ENCODE measurements around the gene COL3A1.

The COL3A1 gene

DNA sequence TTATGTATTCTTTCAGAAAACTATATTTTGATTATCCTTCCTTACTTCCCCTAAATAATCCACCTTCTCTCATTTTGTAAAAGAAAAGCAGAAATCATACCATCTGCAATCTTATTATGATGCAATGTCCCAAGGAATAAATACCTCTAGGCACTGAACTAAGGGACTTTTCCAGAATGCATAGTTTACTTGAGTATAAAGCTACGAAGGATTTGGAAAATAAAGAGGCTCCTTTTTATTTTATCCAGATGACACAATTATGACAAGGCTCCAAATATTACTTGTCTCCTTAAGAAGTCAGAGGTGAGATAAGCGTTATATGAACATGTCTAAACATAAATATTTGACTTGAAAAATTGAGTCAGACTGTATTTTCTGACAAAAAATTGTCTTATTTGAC lies 72.1 kb downstream of the COL3A1 start:
- Histone ChIP-seq H3K27me3 (replicated peaks; ENCODE audit: control insufficient read depth, insufficient read depth, low read length, poor library complexity, severe bottlenecking) (no peaks in the 10 kb centered on the region), H3K27ac (ENCODE audit: insufficient read depth, low read length, poor library complexity, severe bottlenecking) (no peak overlapping the region), H3K4me3 (ENCODE audit: insufficient read depth, low read depth, low read length, poor library complexity, severe bottlenecking) (no peak overlapping the region), H3K36me3 (ENCODE audit: control insufficient read depth, insufficient read depth, low read length) (no peaks in the 10 kb centered on the region), H3K9me3 (ENCODE audit: control insufficient read depth, low read length) (no peaks in the 10 kb centered on the region), H3K4me1 (ENCODE audit: control insufficient read depth, insufficient read depth, low read length, poor library complexity, severe bottlenecking) (no peaks in the 10 kb centered on the region)
- DNase-seq: no peak

DNA sequence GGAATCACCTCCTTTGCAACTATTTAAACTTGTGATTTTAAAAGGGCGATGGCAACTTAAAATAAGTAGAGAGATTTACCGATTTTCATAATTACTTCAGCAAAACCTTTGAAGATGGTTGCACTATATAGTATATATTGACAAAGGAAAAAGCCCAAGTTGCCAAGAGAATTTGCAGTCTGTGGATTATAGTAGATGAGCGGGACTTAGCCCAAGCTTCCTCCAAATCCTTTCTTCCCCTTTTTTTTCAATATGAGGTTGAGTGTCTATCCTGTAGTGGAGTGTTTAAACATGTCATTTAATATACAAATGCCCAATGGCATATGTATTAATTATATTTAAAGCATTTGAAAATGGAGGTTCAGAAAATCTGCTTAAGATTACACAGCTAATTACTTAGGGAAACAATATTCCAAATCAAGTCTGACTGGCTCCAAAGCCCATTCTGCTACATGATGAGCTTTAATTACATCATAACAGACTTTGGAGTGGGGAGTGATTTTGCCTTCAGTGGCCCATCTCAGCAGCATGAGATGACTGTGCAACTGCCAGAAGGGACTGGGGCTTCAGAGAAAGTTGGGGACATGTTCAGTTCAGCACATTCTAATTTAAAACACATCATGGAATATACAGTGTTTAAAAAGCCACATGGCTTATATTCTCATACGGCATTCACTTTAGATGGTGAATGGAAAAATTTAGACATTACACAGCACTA lies 73.2 kb downstream of the COL3A1 start:
- Histone ChIP-seq H3K4me3 (ENCODE audit: insufficient read depth, low read depth, low read length, poor library complexity, severe bottlenecking) (no peak overlapping the region), H3K36me3 (ENCODE audit: control insufficient read depth, insufficient read depth, low read length) (no peaks in the 10 kb centered on the region), H3K27me3 (replicated peaks; ENCODE audit: control insufficient read depth, insufficient read depth, low read length, poor library complexity, severe bottlenecking) (no peaks in the 10 kb centered on the region), H3K9me3 (ENCODE audit: control insufficient read depth, low read length) (no peaks in the 10 kb centered on the region), H3K4me1 (ENCODE audit: control insufficient read depth, insufficient read depth, low read length, poor library complexity, severe bottlenecking) (no peaks in the 10 kb centered on the region), H3K27ac (ENCODE audit: insufficient read depth, low read length, poor library complexity, severe bottlenecking) (no peak overlapping the region)
- no peak for DNase-seq

- Histone ChIP-seq H3K4me3 (ENCODE audit: insufficient read depth, low read depth, low read length, poor library complexity, severe bottlenecking) (no peak overlapping the region), H3K36me3 (ENCODE audit: control insufficient read depth, insufficient read depth, low read length) (no peaks in the 10 kb centered on the region)
- no peak for DNase-seq
These were observed 74.0 kb downstream of the COL3A1 start for GRCh38 chr2:189048189-189048588.

DNA sequence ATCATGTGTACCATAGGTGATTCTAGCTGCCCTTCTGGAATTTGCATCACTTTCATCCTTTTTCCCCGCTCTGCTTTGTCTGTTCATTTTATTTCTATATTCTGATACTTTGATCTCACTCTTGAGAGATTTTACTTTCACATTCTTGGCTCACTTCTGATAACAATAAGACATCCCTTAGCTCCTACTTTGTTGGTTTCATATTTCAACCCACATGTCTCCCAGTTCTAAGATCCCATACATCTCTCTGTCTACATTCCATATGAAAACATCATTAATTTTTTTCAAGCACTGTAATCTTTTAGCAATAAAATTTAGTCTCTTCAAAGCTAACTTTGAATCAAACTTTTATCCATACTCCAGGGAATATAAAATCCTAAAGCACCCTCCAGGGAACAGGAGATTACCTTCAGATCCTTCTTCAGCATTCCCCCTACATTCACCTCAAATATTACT lies 75.6 kb downstream of the COL3A1 start:
- H3K4me3 ChIP-seq (ENCODE audit: insufficient read depth, low read depth, low read length, poor library complexity, severe bottlenecking): no peak overlapping the region
- no peak for DNase-seq
- no peaks in the 10 kb centered on the region for H3K36me3 ChIP-seq (ENCODE audit: control insufficient read depth, insufficient read depth, low read length)
- no peak overlapping the region for H3K27ac ChIP-seq (ENCODE audit: insufficient read depth, low read length, poor library complexity, severe bottlenecking)
- no peaks in the 10 kb centered on the region for H3K27me3 ChIP-seq (replicated peaks; ENCODE audit: control insufficient read depth, insufficient read depth, low read length, poor library complexity, severe bottlenecking)
- no peaks in the 10 kb centered on the region for H3K4me1 ChIP-seq (ENCODE audit: control insufficient read depth, insufficient read depth, low read length, poor library complexity, severe bottlenecking)
- H3K9me3 ChIP-seq (ENCODE audit: control insufficient read depth, low read length): no peaks in the 10 kb centered on the region

More at GRCh38 chr2:189048189-189048588, 74.0 kb downstream of the COL3A1 start:
- H3K27me3 ChIP-seq (replicated peaks; ENCODE audit: control insufficient read depth, insufficient read depth, low read length, poor library complexity, severe bottlenecking): no peaks in the 10 kb centered on the region
- H3K9me3 ChIP-seq (ENCODE audit: control insufficient read depth, low read length): no peaks in the 10 kb centered on the region
- H3K4me1 ChIP-seq (ENCODE audit: control insufficient read depth, insufficient read depth, low read length, poor library complexity, severe bottlenecking): no peaks in the 10 kb centered on the region
- H3K27ac ChIP-seq (ENCODE audit: insufficient read depth, low read length, poor library complexity, severe bottlenecking): no peak overlapping the region

DNA sequence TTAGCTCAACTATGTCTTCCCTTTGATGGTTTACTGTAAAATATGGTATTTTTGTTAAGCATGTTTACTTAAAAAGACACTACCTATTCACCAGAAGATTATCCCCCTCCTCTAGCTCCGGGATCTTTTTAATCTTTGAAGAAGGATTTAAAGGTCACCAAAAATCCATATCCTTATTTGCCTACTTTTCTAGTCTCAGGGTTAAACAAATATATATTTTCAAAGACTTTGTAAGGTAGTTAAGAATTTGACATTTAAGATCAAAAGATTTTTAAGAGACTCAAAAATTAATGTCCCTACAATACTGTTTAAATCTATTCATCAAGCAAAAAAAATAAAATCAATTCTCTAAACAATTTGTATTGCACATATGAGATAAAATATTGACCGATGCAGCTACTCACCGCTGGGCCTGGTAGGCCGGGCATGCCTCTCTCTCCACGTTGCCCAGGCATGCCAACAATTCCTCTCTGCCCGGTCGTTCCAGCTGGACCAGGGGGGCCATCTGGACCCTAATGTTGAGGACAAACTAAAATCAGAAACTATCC lies 76.1 kb downstream of the COL3A1 start:
- no peak overlapping the region for H3K27ac ChIP-seq (ENCODE audit: insufficient read depth, low read length, poor library complexity, severe bottlenecking)
- H3K9me3 ChIP-seq (ENCODE audit: control insufficient read depth, low read length): no peaks in the 10 kb centered on the region
- DNase-seq: no peak
- no peak overlapping the region for H3K4me3 ChIP-seq (ENCODE audit: insufficient read depth, low read depth, low read length, poor library complexity, severe bottlenecking)
- no peaks in the 10 kb centered on the region for H3K36me3 ChIP-seq (ENCODE audit: control insufficient read depth, insufficient read depth, low read length)
- no peaks in the 10 kb centered on the region for H3K27me3 ChIP-seq (replicated peaks; ENCODE audit: control insufficient read depth, insufficient read depth, low read length, poor library complexity, severe bottlenecking)
- H3K4me1 ChIP-seq (ENCODE audit: control insufficient read depth, insufficient read depth, low read length, poor library complexity, severe bottlenecking): no peaks in the 10 kb centered on the region

GRCh38 chr2:189056200-189057106 lies 82.3 kb downstream of the COL3A1 start:
- no peak overlapping the region for H3K4me3 ChIP-seq (ENCODE audit: insufficient read depth, low read depth, low read length, poor library complexity, severe bottlenecking)
- no peaks in the 10 kb centered on the region for H3K4me1 ChIP-seq (ENCODE audit: control insufficient read depth, insufficient read depth, low read length, poor library complexity, severe bottlenecking)
- no peaks in the 10 kb centered on the region for H3K36me3 ChIP-seq (ENCODE audit: control insufficient read depth, insufficient read depth, low read length)
- H3K27me3 ChIP-seq (replicated peaks; ENCODE audit: control insufficient read depth, insufficient read depth, low read length, poor library complexity, severe bottlenecking): no peaks in the 10 kb centered on the region
- no peaks in the 10 kb centered on the region for H3K9me3 ChIP-seq (ENCODE audit: control insufficient read depth, low read length)
- DNase-seq: no peak
- H3K27ac ChIP-seq (ENCODE audit: insufficient read depth, low read length, poor library complexity, severe bottlenecking): no peak overlapping the region

GRCh38 chr2:189057316-189057715 lies 83.1 kb downstream of the COL3A1 start:
- Histone ChIP-seq H3K27me3 (replicated peaks; ENCODE audit: control insufficient read depth, insufficient read depth, low read length, poor library complexity, severe bottlenecking) (no peaks in the 10 kb centered on the region), H3K36me3 (ENCODE audit: control insufficient read depth, insufficient read depth, low read length) (no peaks in the 10 kb centered on the region), H3K9me3 (ENCODE audit: control insufficient read depth, low read length) (no peaks in the 10 kb centered on the region), H3K27ac (ENCODE audit: insufficient read depth, low read length, poor library complexity, severe bottlenecking) (no peak overlapping the region), H3K4me3 (ENCODE audit: insufficient read depth, low read depth, low read length, poor library complexity, severe bottlenecking) (no peak overlapping the region), H3K4me1 (ENCODE audit: control insufficient read depth, insufficient read depth, low read length, poor library complexity, severe bottlenecking) (no peaks in the 10 kb centered on the region)
- no peak for DNase-seq

- Histone ChIP-seq H3K4me1 (ENCODE audit: control insufficient read depth, insufficient read depth, low read length, poor library complexity, severe bottlenecking) (no peaks in the 10 kb centered on the region), H3K9me3 (ENCODE audit: control insufficient read depth, low read length) (no peaks in the 10 kb centered on the region), H3K36me3 (ENCODE audit: control insufficient read depth, insufficient read depth, low read length) (no peaks in the 10 kb centered on the region), H3K27me3 (replicated peaks; ENCODE audit: control insufficient read depth, insufficient read depth, low read length, poor library complexity, severe bottlenecking) (no peaks in the 10 kb centered on the region), H3K4me3 (ENCODE audit: insufficient read depth, low read depth, low read length, poor library complexity, severe bottlenecking) (no peak overlapping the region), H3K27ac (ENCODE audit: insufficient read depth, low read length, poor library complexity, severe bottlenecking) (no peak overlapping the region)
- no peak for DNase-seq
These were observed 86.0 kb downstream of the COL3A1 start for GRCh38 chr2:189060096-189060642.

Data from effector memory CD4-positive, alpha-beta T cell (primary cell).